HCT116 (cell line): ENCODE results near the gene GUCA1C. TPM values are rescaled to one million over a fixed set of nuclear protein-coding genes. Genes with fewer than 3 reads are reported as not detected.

Experiments
- ATAC-seq: fragments of 200-7000 bp; cut with Tn5 transposase; 2 replicates; pipeline ENCODE4 v1.9.1; 2020; ENCODE audit warnings: mild to moderate bottlenecking, moderate library complexity
- BruUV-seq: library from RNA; stranded (reverse); fragments of 400-500 nt; replicated peaks from 2 replicates; lab custom pipeline; 2021; lab: Mats Ljungman, UMichigan
- CTCF ChIA-PET: fragments of 300-600 bp; sonication (Branson Sonifier 250); formaldehyde crosslinking; loops from one replicate; lab custom pipeline; 2021; ENCODE audit warnings: antibody characterized with exemption; lab: Charles Lee
- POLR2A ChIA-PET: fragments of 300-600, 350-600 bp; sonication (Branson Sonifier 250); formaldehyde crosslinking; loops from one replicate; lab custom pipeline; 2021; ENCODE audit warnings: antibody characterized with exemption; lab: Charles Lee
- RAD21 ChIA-PET, 2 experiments: fragments of 300-600 bp; sonication (Branson Sonifier 250); formaldehyde crosslinking; loops; one replicate each; lab custom pipeline; 2023; ENCODE audit warnings: low total read pairs in 2 of 2; ENCODE audit not compliant: uncharacterized antibody in 2 of 2, unreplicated experiment in 2 of 2, low non-redundant PET in 1 of 2; lab: Charles Lee
- DNase-seq: peaks from one replicate; pipeline ENCODE4 v3.0.0-alpha.2; 2010; ENCODE audit warnings: low read depth, low spot score
- H2AFZ ChIP-seq: fragments of 200-600 bp; shearing (Covaris generic), sonication (generic); 2 replicates; pipeline ENCODE4 v1.6.1; 2017; ENCODE audit warnings: low read depth, mixed run types, mixed read lengths, antibody characterized with exemption, low read length; ENCODE audit not compliant: poor library complexity, severe bottlenecking
- H3K27ac ChIP-seq: 2 replicates; pipeline ENCODE4 v1.5.1; 2012; ENCODE audit warnings: low read depth, low read length
- H3K27me3 ChIP-seq: fragments of 200-600 bp; sonication (generic); 2 replicates; pipeline ENCODE4 v1.6.1; 2016; ENCODE audit warnings: mixed run types, low read length, mixed read lengths; ENCODE audit not compliant: insufficient read depth
- H3K36me3 ChIP-seq, 2 experiments: fragments of 200-500 bp in 1 of 2; fragments of 200-600 bp in 1 of 2; sonication (Bioruptor generic) in 1 of 2; sonication (generic) in 1 of 2; 2 replicates each; pipeline versions ENCODE4 v1.5.1 to v1.6.1; 2014 to 2016; ENCODE audit warnings: low read length in 2 of 2, inconsistent platforms in 1 of 2, mixed read lengths in 1 of 2, mixed run types in 1 of 2; ENCODE audit not compliant: insufficient read depth in 2 of 2, control insufficient read depth in 1 of 2
- H3K4me1 ChIP-seq, 2 experiments: fragments of 200-600 bp in 1 of 2; sonication (generic) in 1 of 2; 2 replicates each; pipeline versions ENCODE4 v1.5.1 to v1.6.1; 2012 to 2017; ENCODE audit warnings: low read length in 2 of 2, inconsistent platforms in 1 of 2, mild to moderate bottlenecking in 1 of 2, mixed read lengths in 1 of 2, mixed run types in 1 of 2, moderate library complexity in 1 of 2; ENCODE audit not compliant: insufficient read depth in 2 of 2, control insufficient read depth in 1 of 2
- H3K4me2 ChIP-seq: fragments of 200-600 bp; sonication (generic); 2 replicates; pipeline ENCODE4 v1.6.1; 2017; ENCODE audit warnings: mixed run types, low read length, mixed read lengths
- H3K4me3 ChIP-seq, 2 experiments: fragments of 200-600 bp in 1 of 2; sonication (generic) in 1 of 2; replicated peaks in 1 of 2; 2 replicates each; pipeline ENCODE4 v1.5.1; 2011 to 2016; ENCODE audit warnings: low read length in 2 of 2, control low read depth in 1 of 2, low read depth in 1 of 2, mild to moderate bottlenecking in 1 of 2, mixed read lengths in 1 of 2, mixed run types in 1 of 2
- H3K79me2 ChIP-seq: fragments of 200-600 bp; sonication (generic); 2 replicates; pipeline ENCODE4 v1.6.1; 2017; ENCODE audit warnings: mild to moderate bottlenecking, mixed run types, low read length, moderate library complexity, mixed read lengths; ENCODE audit not compliant: insufficient read depth
- H3K9ac ChIP-seq: fragments of 200-600 bp; sonication (generic); 2 replicates; pipeline ENCODE4 v1.6.1; 2016; ENCODE audit warnings: low read length, mixed read lengths
- H3K9me2 ChIP-seq: fragments of 200-600 bp; sonication (generic), shearing (Covaris generic); 2 replicates; pipeline ENCODE4 v1.6.1; 2017; ENCODE audit warnings: mixed run types, mild to moderate bottlenecking, moderate library complexity; ENCODE audit not compliant: insufficient read depth
- H3K9me3 ChIP-seq, 2 experiments: fragments of 200-500 bp in 1 of 2; fragments of 200-600 bp in 1 of 2; sonication (Bioruptor generic) in 1 of 2; sonication (generic) in 1 of 2; 2 replicates each; pipeline ENCODE4 v1.6.1; 2014 to 2017; ENCODE audit warnings: low read length in 2 of 2, mixed read lengths in 2 of 2, inconsistent platforms in 1 of 2, low read depth in 1 of 2, mild to moderate bottlenecking in 1 of 2, mixed run types in 1 of 2, moderate library complexity in 1 of 2; ENCODE audit not compliant: control insufficient read depth in 1 of 2, insufficient read depth in 1 of 2
- H4K20me1 ChIP-seq: fragments of 200-600 bp; sonication (generic), shearing (Covaris generic); 2 replicates; pipeline ENCODE4 v1.6.1; 2017; ENCODE audit warnings: mixed run types, mild to moderate bottlenecking, moderate library complexity; ENCODE audit not compliant: insufficient read depth
- CEBPB ChIP-seq: IDR thresholded peaks from 2 replicates; pipeline ENCODE4 v1.6.1; 2012; ENCODE audit warnings: low read depth
- RAD21 ChIP-seq: IDR thresholded peaks from 2 replicates; pipeline ENCODE4 v1.6.1; 2012; ENCODE audit warnings: low read depth, mild to moderate bottlenecking
- SP1 ChIP-seq: IDR thresholded peaks from 2 replicates; pipeline ENCODE4 v1.6.1; 2012; ENCODE audit warnings: low read depth
- TCF7L2 ChIP-seq: IDR thresholded peaks from 2 replicates; pipeline ENCODE4 v1.7.0; 2011; ENCODE audit warnings: borderline replicate concordance, inconsistent platforms; ENCODE audit not compliant: insufficient read depth, insufficient read length; ENCODE audit errors: extremely low read depth
- YY1 ChIP-seq: IDR thresholded peaks from 2 replicates; pipeline ENCODE4 v1.6.1; 2011; ENCODE audit warnings: low read length, low read depth, moderate library complexity, mild to moderate bottlenecking; ENCODE audit not compliant: insufficient replicate concordance; ENCODE audit errors: extremely low read depth
- ZNF274 ChIP-seq: fragments of 200-500 bp; sonication (Bioruptor generic); IDR thresholded peaks from 2 replicates; pipeline ENCODE4 v1.6.1; 2014; ENCODE audit warnings: mild to moderate bottlenecking, low read depth, low read length, inconsistent platforms
- intact Hi-C: fragments of 100-400 bp; cut with micrococcal nuclease; formaldehyde crosslinking; loops from 2 replicates; pipeline ENCODE4 v1.10.0; 2022
- total RNA-seq: library from RNA; stranded (reverse); gene quantifications from one replicate; pipeline ENCODE4 v1.2.1, GENCODE V29; 2021; ENCODE audit not compliant: unreplicated experiment
- TF ChIP-seq, protein P1 (sequence below), 3 experiments: fragments of 200-600 bp in 1 of 3; sonication (generic) in 1 of 3; IDR thresholded peaks in 2 of 3; conservative IDR thresholded peaks in 1 of 3; 2 replicates each; pipeline ENCODE4 v1.5.1; 2012 to 2017; ENCODE audit warnings: low read depth in 2 of 3, low read length in 2 of 3, antibody characterized with exemption in 1 of 3, borderline replicate concordance in 1 of 3, control low read depth in 1 of 3, mild to moderate bottlenecking in 1 of 3, mixed read lengths in 1 of 3, mixed run types in 1 of 3, moderate library complexity in 1 of 3; ENCODE audit not compliant: insufficient read depth in 1 of 3
- TF ChIP-seq, protein P2 (sequence below): IDR thresholded peaks from 2 replicates; pipeline ENCODE4 v1.6.1; 2012

GUCA1C gene
- total RNA-seq, 1 experiment from 2014 or later = not detected

DNA sequence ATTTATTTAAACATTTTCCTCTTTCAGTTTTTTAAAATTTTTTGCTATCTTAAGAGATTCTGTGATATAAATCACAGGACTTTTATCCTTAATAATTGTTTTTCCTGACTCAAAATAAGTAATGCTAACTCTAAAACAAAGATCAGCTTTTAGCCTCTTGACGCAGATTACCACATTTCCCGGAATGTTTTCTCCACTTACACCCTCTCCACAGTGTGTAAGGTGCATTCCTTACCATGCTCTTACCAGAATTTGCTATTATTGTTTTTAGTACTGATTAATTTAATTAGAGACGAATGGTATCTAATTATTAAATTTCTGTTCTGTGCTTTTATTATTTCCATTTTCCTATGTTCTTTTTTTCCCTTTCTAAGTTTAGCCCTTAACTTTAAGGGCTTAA lies 34.8 kb downstream of the GUCA1C start:
- TF ChIP-seq CEBPB (no peak), SP1 (no peak), ZNF274 (no peak)
- Histone ChIP-seq H3K4me3 (no peak overlapping the region), H3K9ac (no peak overlapping the region), H3K79me2 (no peaks in the 10 kb centered on the region), H2AFZ (no peak overlapping the region), H3K4me2 (no peak overlapping the region), H3K36me3 (no peaks in the 10 kb centered on the region), H3K4me1 (peaks cover 4 to 23% of the 10 kb centered on the region in 2 experiments; a peak in 3 of 4 replicates), H3K27me3 (no peaks in the 10 kb centered on the region), H3K9me2 (no peaks in the 10 kb centered on the region), H3K27ac (no peak overlapping the region), H3K9me3 (no peaks in the 10 kb centered on the region), H4K20me1 (no peaks in the 10 kb centered on the region)
- ATAC-seq (no peak), DNase-seq (no peak)
- CTCF ChIA-PET = no interaction called here
- intact Hi-C loops = loop anchor here (5.0 kb wide), 1 partner anchor 163 kb away; no protein-coding TSS in a partner anchor
- RAD21 ChIA-PET = no interaction called here
- POLR2A ChIA-PET = no interaction called here
- BruUV-seq = no TSS peak

DNA sequence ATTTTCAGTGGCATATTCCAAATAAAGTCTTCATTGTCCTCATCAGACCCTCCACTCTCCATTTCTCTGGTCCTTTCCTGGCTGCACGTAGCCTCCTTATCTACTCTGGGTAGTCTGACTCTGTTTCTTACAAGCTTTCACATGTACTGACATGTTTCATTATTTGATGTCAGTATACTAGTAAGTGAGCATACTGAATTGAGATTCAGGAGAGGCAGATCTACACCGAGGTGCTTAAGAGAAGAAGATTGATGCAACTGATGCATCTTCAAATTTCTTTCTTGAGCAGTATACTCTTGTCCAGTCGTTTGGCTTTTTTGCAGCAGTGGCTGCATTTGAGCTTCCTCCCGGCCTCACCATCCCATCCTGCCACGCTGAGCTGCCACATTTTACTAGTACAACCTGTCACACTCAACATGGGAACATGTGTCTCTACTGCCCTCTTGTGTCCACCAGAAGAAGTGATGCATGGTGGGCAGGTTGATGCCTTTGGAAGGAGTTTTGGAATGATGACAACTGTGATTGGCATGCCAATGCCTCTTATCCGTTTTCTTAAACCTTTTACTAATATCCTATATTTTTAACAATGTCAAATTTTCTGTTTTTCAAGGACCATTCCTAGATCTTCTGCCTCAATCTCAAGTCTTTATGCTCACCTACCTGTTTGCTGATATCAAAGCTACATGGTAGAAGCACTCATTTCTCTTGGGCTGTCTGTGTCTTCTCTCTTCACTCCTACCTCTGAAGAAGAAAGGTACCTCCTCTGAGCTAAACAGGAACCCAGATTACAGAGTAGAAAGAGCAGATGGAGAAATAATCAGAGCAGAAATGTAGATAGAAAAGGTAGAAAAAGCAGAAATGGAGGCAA lies 38.7 kb downstream of the GUCA1C start:
- RAD21 ChIA-PET = interaction anchor here (0.6 to 0.7 kb wide), 2 partner anchors 13 to 301 kb away, joined by 5 to 7 read pairs; no protein-coding TSS in a partner anchor
- Histone ChIP-seq H3K79me2 (no peaks in the 10 kb centered on the region), H2AFZ (peak overlapping the region; percentile 87), H3K4me2 (peak overlapping the region; percentile 13; the same call in 1 of the 2 replicates), H3K4me3 (no peak overlapping the region), H4K20me1 (no peaks in the 10 kb centered on the region), H3K27me3 (no peaks in the 10 kb centered on the region), H3K9me3 (no peaks in the 10 kb centered on the region), H3K9me2 (no peaks in the 10 kb centered on the region), H3K36me3 (no peaks in the 10 kb centered on the region), H3K9ac (no peak overlapping the region), H3K27ac (no peak overlapping the region), H3K4me1 (peaks cover 4 to 23% of the 10 kb centered on the region in 2 experiments; a peak in 3 of 4 replicates)
- DNase-seq = peak; percentile 69
- POLR2A ChIA-PET = interaction anchor here (1.0 kb wide), 1 partner anchor 326 kb away, joined by 5 read pairs; the partner anchor contains the start of genes CIP2A and DZIP3
- CTCF ChIA-PET = interaction anchor here (0.6 to 1.8 kb wide), 23 partner anchors 9 to 427 kb away, joined by 3 to 14 read pairs (median 4); no protein-coding TSS in a partner anchor
- intact Hi-C loops = loop anchor here (1.0 to 5.0 kb wide), 3 partner anchors 167 to 426 kb away; no protein-coding TSS in a partner anchor
- BruUV-seq = no TSS peak
- TF ChIP-seq RAD21 = peak; percentile 89
- TF ChIP-seq, protein P1, sequence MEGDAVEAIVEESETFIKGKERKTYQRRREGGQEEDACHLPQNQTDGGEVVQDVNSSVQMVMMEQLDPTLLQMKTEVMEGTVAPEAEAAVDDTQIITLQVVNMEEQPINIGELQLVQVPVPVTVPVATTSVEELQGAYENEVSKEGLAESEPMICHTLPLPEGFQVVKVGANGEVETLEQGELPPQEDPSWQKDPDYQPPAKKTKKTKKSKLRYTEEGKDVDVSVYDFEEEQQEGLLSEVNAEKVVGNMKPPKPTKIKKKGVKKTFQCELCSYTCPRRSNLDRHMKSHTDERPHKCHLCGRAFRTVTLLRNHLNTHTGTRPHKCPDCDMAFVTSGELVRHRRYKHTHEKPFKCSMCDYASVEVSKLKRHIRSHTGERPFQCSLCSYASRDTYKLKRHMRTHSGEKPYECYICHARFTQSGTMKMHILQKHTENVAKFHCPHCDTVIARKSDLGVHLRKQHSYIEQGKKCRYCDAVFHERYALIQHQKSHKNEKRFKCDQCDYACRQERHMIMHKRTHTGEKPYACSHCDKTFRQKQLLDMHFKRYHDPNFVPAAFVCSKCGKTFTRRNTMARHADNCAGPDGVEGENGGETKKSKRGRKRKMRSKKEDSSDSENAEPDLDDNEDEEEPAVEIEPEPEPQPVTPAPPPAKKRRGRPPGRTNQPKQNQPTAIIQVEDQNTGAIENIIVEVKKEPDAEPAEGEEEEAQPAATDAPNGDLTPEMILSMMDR (IDR thresholded peaks at IDR 0.05 in 2 of 3, conservative IDR thresholded peaks at IDR 0.05 in 1 of 3; ENCODE audit: borderline replicate concordance in 1 of 3, insufficient read depth in 1 of 3, low read depth in 2 of 3, low read length in 2 of 3) = peak; percentile 56 to 93 (median 86); a peak in 5 of 6 replicates
- TF ChIP-seq YY1 = no peak
- TF ChIP-seq, protein P2, sequence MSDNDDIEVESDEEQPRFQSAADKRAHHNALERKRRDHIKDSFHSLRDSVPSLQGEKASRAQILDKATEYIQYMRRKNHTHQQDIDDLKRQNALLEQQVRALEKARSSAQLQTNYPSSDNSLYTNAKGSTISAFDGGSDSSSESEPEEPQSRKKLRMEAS = peak; percentile 42; the same call in 1 of the 2 replicates
- TF ChIP-seq TCF7L2 = no peak
- peak; percentile 91 for ATAC-seq
